Stimulated activated CD8-positive, alpha-beta memory T cell treated with anti-CD3 and anti-CD28 coated beads, Interleukin-7, amount 100 ng/mL, for 24 hours (primary cell): ENCODE results near the gene DPYD.

Source experiments
- DNase-seq: peaks from one replicate; pipeline ENCODE4 v3.0.0-alpha.2; 2020; ENCODE audit warnings: low read depth

The DPYD gene

DNA sequence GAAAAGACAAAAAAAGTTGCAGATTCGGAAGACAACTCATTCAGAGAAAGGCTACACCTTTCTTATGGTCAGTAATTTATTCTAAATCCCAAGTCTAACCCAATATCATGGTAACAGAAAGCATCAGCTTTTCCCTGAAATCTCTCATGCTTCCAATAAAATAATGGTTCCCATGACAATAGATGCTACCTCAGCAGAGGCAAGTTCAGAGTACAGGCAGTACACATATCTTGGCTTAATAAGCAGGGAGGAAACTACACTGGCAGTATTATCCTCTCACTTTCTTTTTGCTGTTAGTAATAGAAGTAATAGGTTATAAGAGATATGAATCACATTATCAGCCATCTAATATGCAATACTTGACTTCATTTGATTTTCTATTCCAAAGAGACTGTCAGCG lies 137.1 kb downstream of the DPYD start:
- no peak for DNase-seq

- no peak for DNase-seq
These were observed 139.0 kb downstream of the DPYD start for GRCh38 chr1:97781762-97782337.

GRCh38 chr1:97780884-97781283 lies 139.9 kb downstream of the DPYD start:
- no peak for DNase-seq

DNA sequence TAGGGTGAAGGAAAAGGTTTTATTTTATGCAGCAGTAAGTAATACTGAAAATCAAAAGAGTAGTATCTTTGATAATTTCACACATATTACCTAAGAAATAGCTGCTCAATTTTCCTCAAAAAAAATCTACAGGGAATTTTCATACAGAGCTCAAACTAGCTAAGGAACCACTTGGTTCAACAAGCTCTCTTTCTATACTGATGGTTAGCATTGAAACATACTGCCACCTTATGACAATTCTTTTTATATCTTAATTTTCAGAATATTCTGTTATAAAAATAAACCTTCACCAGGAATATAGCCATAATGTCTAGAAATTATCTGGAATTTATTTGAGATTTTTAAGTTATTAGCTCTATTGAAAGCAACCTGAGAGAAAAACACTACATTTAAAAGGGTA lies 142.1 kb downstream of the DPYD start:
- no peak for DNase-seq

DNA sequence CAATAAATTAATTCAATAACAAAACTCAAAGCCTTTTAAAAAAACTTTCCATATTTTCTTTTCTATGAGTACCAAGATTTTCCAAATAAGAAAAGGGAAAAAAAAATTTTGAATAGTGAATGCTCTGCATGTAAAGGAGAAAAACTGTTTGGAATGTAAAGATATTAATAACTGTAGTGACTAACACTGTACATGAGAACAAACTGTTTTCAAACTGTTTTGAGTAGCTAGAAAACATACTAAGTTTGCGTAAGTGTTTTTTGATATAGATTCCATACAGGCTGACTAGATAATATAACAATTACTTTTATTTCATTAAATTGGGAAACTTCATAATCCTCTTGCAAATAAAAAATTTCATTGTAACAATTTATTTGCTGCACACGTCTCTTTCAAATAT lies 150.5 kb downstream of the DPYD start:
- DNase-seq = no peak

DNA sequence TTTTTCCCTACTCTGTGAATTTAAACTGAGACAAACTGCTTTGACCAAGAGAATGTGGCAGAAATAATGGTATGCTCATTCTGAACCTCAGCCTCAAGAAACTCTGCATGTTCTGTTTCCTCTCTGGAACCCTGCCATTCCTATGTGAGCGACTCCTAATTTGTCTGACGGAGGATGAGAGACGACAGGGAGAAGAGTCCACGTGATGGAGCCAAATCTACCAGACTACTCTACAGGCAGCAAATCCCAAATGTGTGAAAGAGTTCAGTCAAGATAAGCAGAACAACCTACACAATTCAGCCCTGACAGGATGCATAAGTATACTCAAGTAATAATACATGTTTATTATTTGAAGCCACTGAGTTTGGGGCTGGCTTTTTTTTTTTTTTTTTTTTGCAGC lies 153.5 kb downstream of the DPYD start:
- no peak for DNase-seq

DNA sequence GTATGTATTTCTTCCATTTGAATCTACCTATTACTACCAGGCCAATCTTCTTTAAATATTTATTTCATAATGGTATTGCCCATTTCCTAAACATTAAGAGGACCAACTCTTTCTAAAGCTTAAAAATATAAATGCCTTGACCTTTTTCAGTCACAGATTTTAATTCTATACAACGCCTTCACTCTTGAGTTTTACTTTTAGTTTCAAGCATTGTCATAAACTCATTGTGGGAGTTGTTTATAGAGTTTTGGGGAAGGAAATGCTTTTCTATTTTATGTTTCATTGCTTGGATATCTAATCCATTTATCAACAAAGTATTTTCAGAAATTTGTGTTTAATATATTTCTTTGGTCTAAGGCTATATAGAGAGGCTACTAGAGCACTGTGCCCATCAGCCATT lies 155.8 kb downstream of the DPYD start:
- no peak for DNase-seq

DNA sequence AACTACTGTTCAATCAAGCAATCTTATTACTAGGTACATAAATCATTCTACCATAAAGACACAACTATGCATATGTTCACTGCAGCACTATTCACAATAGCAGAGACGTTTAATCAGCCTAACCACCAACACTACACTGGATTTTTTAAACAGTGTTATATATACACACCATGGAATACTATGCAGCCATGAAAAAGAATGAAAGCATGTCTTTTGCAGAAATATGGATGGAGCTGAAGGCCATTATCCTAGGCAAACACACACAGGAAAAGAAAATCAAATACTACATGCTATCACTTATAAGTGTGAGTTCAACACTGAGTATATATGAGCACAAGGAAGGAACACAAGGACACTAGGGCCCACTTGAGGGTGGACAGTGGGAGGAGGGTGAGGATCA lies 159.2 kb downstream of the DPYD start:
- no peak for DNase-seq

GRCh38 chr1:97759078-97759477 lies 161.8 kb downstream of the DPYD start:
- DNase-seq = no peak

- DNase-seq = no peak
These were observed 162.2 kb downstream of the DPYD start for GRCh38 chr1:97758541-97759057.

DNA sequence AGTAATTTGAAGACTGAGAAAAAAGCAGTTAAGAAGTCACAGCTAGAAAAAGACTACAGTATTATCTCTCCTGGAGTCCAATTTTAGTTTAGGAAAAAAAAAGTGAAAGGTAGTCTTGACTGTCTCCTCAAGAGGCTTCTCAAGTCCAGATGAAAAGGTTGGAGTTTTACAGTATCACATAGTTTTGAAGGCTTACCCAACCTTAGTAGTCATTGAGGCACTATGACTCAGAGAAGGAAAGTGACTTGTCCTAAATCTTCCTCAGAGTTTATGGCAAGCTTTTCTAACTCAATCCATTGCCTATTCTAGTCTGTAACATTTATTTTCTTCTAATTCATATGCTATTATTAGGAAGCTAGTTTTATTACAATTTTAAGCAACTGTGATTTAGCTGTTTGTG lies 174.9 kb downstream of the DPYD start:
- DNase-seq = no peak

DNA sequence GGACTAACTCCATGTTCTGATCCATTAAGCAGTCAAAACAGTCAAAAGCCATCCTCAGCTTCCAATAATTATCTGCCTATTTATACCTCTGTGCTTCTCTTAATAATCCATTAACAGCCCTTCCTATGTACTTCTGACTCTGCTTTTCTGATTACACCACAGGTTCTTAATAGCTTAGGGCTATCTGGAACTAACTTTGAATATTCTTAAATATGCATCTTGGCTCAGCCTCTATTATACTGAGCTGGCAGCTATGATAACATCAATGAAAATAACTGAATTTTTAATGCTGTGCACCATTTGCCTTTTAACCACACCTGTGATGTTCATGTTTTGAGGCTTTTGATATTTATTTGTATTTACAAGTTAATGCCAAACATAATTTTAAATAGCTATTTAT lies 175.9 kb downstream of the DPYD start:
- no peak for DNase-seq

GRCh38 chr1:97743129-97743528 lies 177.7 kb downstream of the DPYD start:
- DNase-seq = no peak

DNA sequence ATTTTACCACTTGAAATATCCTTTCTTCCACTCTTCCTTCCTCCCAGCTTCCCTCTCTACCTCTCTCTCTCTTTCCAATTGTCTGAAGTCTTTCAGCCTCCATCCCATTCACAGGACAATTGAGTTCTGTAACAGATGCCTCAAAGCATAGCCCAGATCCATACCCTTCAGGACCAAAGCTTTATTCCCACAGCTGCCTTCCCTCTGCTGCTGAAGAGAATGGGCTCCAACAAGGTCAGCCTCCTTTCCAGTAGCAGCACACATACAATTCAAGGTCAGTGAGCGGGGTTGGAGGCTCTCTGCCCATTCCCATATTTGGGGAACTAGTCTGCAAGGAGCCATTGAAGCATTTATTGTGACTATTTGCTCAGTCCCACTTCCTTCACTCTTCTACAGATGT lies 179.9 kb downstream of the DPYD start:
- DNase-seq = no peak

GRCh38 chr1:97739596-97740103 lies 181.2 kb downstream of the DPYD start:
- DNase-seq = no peak

DNA sequence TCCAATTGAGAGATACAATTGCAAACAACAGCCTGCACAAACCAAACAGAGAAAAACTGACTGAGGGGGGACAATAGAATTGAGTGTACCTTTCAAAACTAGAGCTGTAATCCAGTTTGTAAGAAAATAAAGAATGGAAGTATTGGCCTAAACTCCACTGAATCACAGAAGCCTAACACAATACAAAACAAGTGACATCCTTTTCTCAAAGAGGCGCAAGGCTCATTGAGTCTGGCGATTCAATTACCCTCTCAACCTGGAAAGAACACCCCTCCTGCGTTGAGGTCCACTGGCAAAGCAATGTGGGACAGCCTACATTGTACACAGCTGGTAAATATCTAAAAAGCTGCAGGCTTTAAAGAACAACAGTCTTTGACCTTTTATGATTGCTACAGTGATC lies 182.6 kb downstream of the DPYD start:
- no peak for DNase-seq

- DNase-seq = no peak
These were observed 190.6 kb downstream of the DPYD start for GRCh38 chr1:97730271-97730670.

GRCh38 chr1:97728436-97728835 lies 192.4 kb downstream of the DPYD start:
- DNase-seq = no peak

DNA sequence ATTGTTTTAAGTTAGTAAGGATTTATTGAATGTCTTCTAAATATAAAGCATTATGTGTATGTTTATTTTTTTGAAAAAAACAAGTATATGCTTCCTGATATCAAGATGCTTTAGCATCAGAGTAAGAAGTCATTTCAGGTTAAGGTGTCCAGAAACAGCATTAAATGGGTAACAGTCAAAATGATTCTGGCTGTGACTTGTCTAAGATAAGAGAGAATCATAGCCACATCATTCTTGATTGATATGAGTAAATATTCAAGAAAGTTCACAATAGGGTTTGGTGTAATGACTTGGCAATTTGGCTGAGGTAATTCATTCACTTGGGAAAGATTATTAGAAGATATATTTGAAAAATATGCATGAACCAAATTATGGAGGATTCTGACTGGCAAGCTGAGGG lies 193.8 kb downstream of the DPYD start:
- no peak for DNase-seq

DNA sequence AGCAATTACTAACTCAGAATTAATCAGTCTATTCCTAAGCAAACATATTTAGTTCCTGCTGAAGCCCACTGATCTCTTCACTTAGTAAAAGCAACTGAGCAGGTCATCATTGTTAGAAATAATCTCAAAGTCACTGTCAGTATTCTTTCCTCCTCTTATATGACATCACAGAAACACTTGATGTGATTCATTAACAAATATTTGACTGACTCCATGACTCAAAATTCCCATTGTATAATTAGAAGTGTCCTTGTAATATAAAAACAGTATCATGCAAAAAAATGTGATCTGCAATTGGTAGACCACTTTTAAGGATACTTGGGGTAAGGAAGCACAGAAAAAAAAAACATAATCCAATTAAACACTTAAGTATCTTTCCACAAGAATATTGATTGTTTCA lies 194.4 kb downstream of the DPYD start:
- no peak for DNase-seq

GRCh38 chr1:97721221-97721620 lies 199.6 kb downstream of the DPYD start:
- no peak for DNase-seq

DNA sequence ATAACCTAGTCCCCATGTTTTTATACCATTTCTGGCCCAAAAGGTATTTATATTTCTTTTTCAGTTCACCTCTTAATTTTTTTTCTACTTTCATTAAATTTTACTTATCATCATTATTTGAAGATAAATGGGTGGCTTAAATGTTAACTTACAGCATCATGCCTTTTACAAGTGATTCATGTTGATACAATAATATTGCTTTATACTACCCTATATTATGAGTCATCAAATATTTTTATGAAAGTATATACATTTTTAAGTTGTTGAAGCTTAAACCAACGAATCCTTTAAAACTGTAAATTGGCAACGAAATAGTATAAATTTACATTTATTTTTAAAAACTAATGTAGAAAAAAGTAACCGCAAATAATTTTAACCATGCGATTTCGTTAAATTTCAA lies 207.9 kb downstream of the DPYD start:
- no peak for DNase-seq

GRCh38 chr1:97711858-97712257 lies 209.0 kb downstream of the DPYD start:
- no peak for DNase-seq

DNA sequence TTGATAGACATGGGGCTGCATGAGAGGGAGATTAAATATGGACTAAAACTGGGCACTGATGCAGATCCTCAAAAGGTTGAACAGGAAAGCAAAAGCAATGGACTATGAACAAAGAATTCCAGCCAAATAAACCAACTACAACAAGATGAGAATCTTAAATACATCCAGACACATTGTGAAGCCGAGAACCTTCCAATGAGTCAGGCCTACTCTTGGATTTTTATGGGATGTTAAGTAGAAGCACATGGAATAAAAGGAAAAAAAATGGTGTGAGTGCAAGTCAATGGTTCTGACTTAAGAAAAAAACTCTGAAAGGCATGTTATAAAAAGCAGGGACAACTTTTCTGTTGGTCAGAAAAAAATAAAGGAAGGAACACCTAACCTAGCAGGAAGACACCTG lies 227.2 kb downstream of the DPYD start:
- DNase-seq = no peak

- no peak for DNase-seq
These were observed 229.5 kb downstream of the DPYD start for GRCh38 chr1:97691325-97691724.
